Epithelial cell of esophagus (primary cell): Measurements from ENCODE around the gene NDRG3.
A peak's percentile ranks its signal among the peaks of the same experiment; 100 is the strongest.

Source experiments
- DNase-seq: peaks from one replicate; pipeline ENCODE4 v3.0.0; 2010; ENCODE audit warnings: low read depth
- H3K4me3 ChIP-seq: 2 replicates; pipeline ENCODE4 v1.5.1; 2011; ENCODE audit warnings: mild to moderate bottlenecking, low read length, control low read depth
- CTCF ChIP-seq: IDR thresholded peaks from 2 replicates; pipeline ENCODE4 v1.5.1; 2011; ENCODE audit warnings: low read depth, mild to moderate bottlenecking, low read length, control low read depth, inconsistent platforms; ENCODE audit not compliant: insufficient read depth; ENCODE audit errors: missing control alignments

NDRG3 gene

GRCh38 chr20:36777167-36777566 is 31.3 kb upstream of the NDRG3 start:
- no peak for DNase-seq
- TF ChIP-seq CTCF, result no peak
- no peak overlapping the region for H3K4me3 ChIP-seq

DNA sequence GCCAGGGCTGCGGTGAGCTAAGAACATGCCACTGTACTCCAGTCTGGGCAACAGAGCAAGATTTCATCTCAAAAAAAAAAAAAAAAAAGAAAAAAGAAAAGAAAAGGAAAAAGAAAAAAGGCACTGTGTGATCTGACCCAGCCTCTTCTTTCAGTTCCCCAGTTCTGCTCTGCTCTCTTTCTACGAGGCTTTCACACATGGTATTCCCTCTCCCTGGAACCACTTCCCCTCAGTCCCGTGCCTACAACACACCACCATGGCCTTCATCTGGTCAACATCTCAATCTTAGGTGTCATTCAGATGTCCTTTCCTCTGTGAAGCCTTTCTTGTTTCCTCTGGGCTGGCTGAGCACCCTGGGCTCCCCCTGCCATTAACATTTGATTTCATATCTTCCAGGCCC is 29.9 kb upstream of the NDRG3 start:
- TF ChIP-seq CTCF, result no peak
- no peak for DNase-seq
- H3K4me3 ChIP-seq, result no peak overlapping the region

DNA sequence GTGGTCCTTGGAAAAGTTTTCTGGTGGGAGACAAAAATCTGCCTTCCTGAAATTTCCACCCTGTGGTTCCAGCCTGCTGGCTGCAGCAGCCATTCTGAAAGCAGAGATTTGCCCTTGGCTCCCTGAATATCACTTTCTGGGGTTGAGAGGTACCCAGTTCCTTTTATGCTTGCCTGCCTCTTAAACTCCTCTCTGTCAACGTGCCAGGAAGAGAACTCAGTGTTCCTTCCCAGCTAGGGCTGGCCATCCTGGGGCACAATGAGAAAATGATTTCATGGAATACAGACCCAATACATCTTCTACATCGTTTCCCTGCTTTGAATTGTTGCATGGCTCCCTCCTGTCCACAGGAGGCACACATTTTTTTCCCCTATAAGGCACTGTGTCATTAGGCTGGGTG is 29.3 kb upstream of the NDRG3 start:
- no peak overlapping the region for H3K4me3 ChIP-seq
- no peak for TF ChIP-seq CTCF
- no peak for DNase-seq

- DNase-seq, result peak; percentile 96
- H3K4me3 ChIP-seq, result peak within 1 kb of the TSS; percentile 80
- peak; percentile 43 for TF ChIP-seq CTCF
Observed at GRCh38 chr20:36773597-36774390, 27.9 kb upstream of the NDRG3 start, which contains the start of gene DSN1. TSS of gene DSN1 (minus strand) at chr20:36773763. CDS start at chr20:36771458, 2,305 bp downstream.

DNA sequence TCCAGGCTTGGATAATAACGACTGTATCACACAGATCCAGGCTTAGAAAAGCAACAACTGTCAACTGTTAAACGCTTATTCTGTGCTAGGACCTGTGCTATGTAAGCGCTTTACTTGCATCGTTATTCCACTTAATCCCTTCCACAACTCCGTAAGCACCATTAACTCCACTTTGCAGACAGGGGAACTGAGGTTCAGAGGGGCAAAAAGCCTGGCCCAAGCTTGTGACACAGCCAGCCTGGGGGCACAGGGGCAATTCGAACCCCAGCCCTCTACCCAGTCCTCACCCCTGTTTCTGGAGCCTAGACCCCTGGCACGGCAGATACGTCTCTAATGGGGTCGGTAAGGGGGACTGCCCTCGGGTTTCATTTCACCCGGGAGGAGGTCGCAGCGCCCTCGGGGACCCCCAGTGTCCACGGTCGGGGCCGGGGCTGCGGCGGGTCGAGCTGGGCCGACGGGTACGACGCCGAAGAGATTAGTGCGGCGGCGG is 27.3 kb upstream of the NDRG3 start:
- no peak for TF ChIP-seq CTCF
- peak overlapping the region; percentile 80 for H3K4me3 ChIP-seq
- peak; percentile 13 for DNase-seq

- DNase-seq, result no peak
- TF ChIP-seq CTCF, result no peak
- H3K4me3 ChIP-seq, result no peak overlapping the region
Observed at GRCh38 chr20:36770680-36771079, 24.8 kb upstream of the NDRG3 start.
